Glomerular visceral epithelial cell (primary cell): ENCODE measurements around the gene OR4N5.
"Not testable (repeated sequence)": the region's sequence is repeated elsewhere in the genome, so short reads cannot be mapped to it uniquely, and the experiment has no call there.

ENCODE experiments used
- DNase-seq: peaks from one replicate; pipeline ENCODE4 v3.0.0-alpha.2; 2016; ENCODE audit errors: extremely low spot score

The OR4N5 gene

GRCh38 chr14:20138520-20138919, at the start of gene OR4N5:
OR4N5 (plus strand) TSS chr14:20138820; CDS start chr14:20143736, 4,916 bp downstream.
- no peak for DNase-seq

GRCh38 chr14:20092050-20092449, 46.6 kb upstream of the OR4N5 start:
- no peak for DNase-seq

GRCh38 chr14:20093442-20093841, 45.2 kb upstream of the OR4N5 start:
- no peak for DNase-seq

GRCh38 chr14:20098926-20099770, 39.5 kb upstream of the OR4N5 start:
- not testable (repeated sequence) for DNase-seq

- DNase-seq: no peak
Observed at GRCh38 chr14:20110438-20110837, 28.2 kb upstream of the OR4N5 start, which contains the start of gene OR4K17. OR4K17 (plus strand) TSS chr14:20110739; CDS start chr14:20117500, 6,761 bp downstream.

- no peak for DNase-seq
Observed at GRCh38 chr14:20112321-20112720, 26.3 kb upstream of the OR4N5 start.

- DNase-seq: no peak
Observed at GRCh38 chr14:20116748-20117147, 21.9 kb upstream of the OR4N5 start.

GRCh38 chr14:20118795-20119194, 19.8 kb upstream of the OR4N5 start:
- DNase-seq: no peak

GRCh38 chr14:20143911-20144310, 5.3 kb downstream of the OR4N5 start:
- no peak for DNase-seq

GRCh38 chr14:20144820-20145219, 6.2 kb downstream of the OR4N5 start:
- no peak for DNase-seq

GRCh38 chr14:20164462-20164861, 25.8 kb downstream of the OR4N5 start:
- no peak for DNase-seq

- DNase-seq: no peak
Observed at GRCh38 chr14:20167091-20167490, 28.5 kb downstream of the OR4N5 start.

- DNase-seq: peak; percentile 29
Observed at GRCh38 chr14:20169852-20170251, 31.2 kb downstream of the OR4N5 start.

- DNase-seq: not testable (repeated sequence)
Observed at GRCh38 chr14:20174205-20174604, 35.6 kb downstream of the OR4N5 start.

- DNase-seq: no peak
Observed at GRCh38 chr14:20176330-20176729, 37.7 kb downstream of the OR4N5 start.

GRCh38 chr14:20177433-20177974, 38.9 kb downstream of the OR4N5 start:
- DNase-seq: no peak

- DNase-seq: no peak
Observed at GRCh38 chr14:20179218-20179617, 40.6 kb downstream of the OR4N5 start.

GRCh38 chr14:20179880-20180279, 41.3 kb downstream of the OR4N5 start:
- no peak for DNase-seq

- no peak for DNase-seq
Observed at GRCh38 chr14:20180486-20180885, 41.9 kb downstream of the OR4N5 start.

- no peak for DNase-seq
Observed at GRCh38 chr14:20184181-20184580, 45.6 kb downstream of the OR4N5 start.

GRCh38 chr14:20190596-20190995, 52.0 kb downstream of the OR4N5 start, which contains the start of gene OR11G2:
OR11G2 (plus strand) TSS chr14:20190896; CDS start chr14:20197438, 6,542 bp downstream.
- DNase-seq: no peak

- no peak for DNase-seq
Observed at GRCh38 chr14:20191396-20191795, 52.8 kb downstream of the OR4N5 start.

GRCh38 chr14:20194101-20194500, 55.5 kb downstream of the OR4N5 start:
- no peak for DNase-seq
